ENCODE results near the gene GTF2I. TPM values are rescaled to one million over a fixed set of nuclear protein-coding genes. Genes with fewer than 3 reads are reported as not detected.

Gene GTF2I
- 100 to 1,000 TPM; 123 to 148 TPM for total RNA-seq

- Histone ChIP-seq H3K9me3 (no peaks in the 10 kb centered on the region), H3K4me1 (peaks cover 10% of the 10 kb centered on the region), H3K27ac (peak within 1 kb of the TSS; percentile 98), H3K27me3 (no peaks in the 10 kb centered on the region), H3K36me3 (no peaks in the 10 kb centered on the region), H3K9ac (ENCODE audit: low read depth in 2 of 2, low read length in 2 of 2) (peak within 1 kb of the TSS; percentile 85 to 98), H3K4me3 (peak within 1 kb of the TSS; percentile 99)
- TF ChIP-seq CTCF (IDR thresholded peaks at IDR 0.05), result no peak
- intact Hi-C loops (cut with DNase I), result no loop called here
- DNase-seq, result peak; percentile 45
These were observed at the start of gene GTF2I for GRCh38 chr7:74657692-74658177. Gene GTF2I (plus strand): TSS chr7:74657718. CDS start chr7:74689129, 31,411 bp downstream.

GRCh38 chr7:74612015-74612829, 45.3 kb upstream of the GTF2I start:
- no peak for DNase-seq
- intact Hi-C loops (cut with DNase I), result no loop called here
- no peak overlapping the region for H3K9ac ChIP-seq (ENCODE audit: low read depth in 2 of 2, low read length in 2 of 2)
- H3K4me3 ChIP-seq, result no peak overlapping the region
- H3K4me1 ChIP-seq, result peaks cover 3% of the 10 kb centered on the region
- H3K27me3 ChIP-seq, result no peaks in the 10 kb centered on the region
- no peaks in the 10 kb centered on the region for H3K9me3 ChIP-seq
- no peak overlapping the region for H3K27ac ChIP-seq
- no peaks in the 10 kb centered on the region for H3K36me3 ChIP-seq
- no peak for TF ChIP-seq CTCF (IDR thresholded peaks at IDR 0.05)

- H3K9ac ChIP-seq (ENCODE audit: low read depth in 2 of 2, low read length in 2 of 2), result no peak overlapping the region
- H3K27me3 ChIP-seq, result no peaks in the 10 kb centered on the region
- intact Hi-C loops (cut with DNase I), result no loop called here
- H3K27ac ChIP-seq, result no peak overlapping the region
- H3K4me1 ChIP-seq, result no peaks in the 10 kb centered on the region
- TF ChIP-seq CTCF (IDR thresholded peaks at IDR 0.05), result no peak
- H3K36me3 ChIP-seq, result no peaks in the 10 kb centered on the region
- H3K4me3 ChIP-seq, result no peak overlapping the region
- no peak for DNase-seq
- H3K9me3 ChIP-seq, result no peaks in the 10 kb centered on the region
These were observed 41.4 kb upstream of the GTF2I start for GRCh38 chr7:74615933-74616780.

GRCh38 chr7:74617180-74617744, 40.3 kb upstream of the GTF2I start:
- intact Hi-C loops (cut with DNase I), result no loop called here
- H3K9me3 ChIP-seq, result no peaks in the 10 kb centered on the region
- DNase-seq, result no peak
- H3K9ac ChIP-seq (ENCODE audit: low read depth in 2 of 2, low read length in 2 of 2), result no peak overlapping the region
- H3K27ac ChIP-seq, result no peak overlapping the region
- H3K36me3 ChIP-seq, result no peaks in the 10 kb centered on the region
- no peak for TF ChIP-seq CTCF (IDR thresholded peaks at IDR 0.05)
- no peaks in the 10 kb centered on the region for H3K4me1 ChIP-seq
- no peaks in the 10 kb centered on the region for H3K27me3 ChIP-seq
- no peak overlapping the region for H3K4me3 ChIP-seq

- H3K27me3 ChIP-seq, result no peaks in the 10 kb centered on the region
- no peak for DNase-seq
- H3K4me3 ChIP-seq, result no peak overlapping the region
- H3K27ac ChIP-seq, result no peak overlapping the region
- no peaks in the 10 kb centered on the region for H3K36me3 ChIP-seq
- TF ChIP-seq CTCF (IDR thresholded peaks at IDR 0.05), result no peak
- no peak overlapping the region for H3K9ac ChIP-seq (ENCODE audit: low read depth in 2 of 2, low read length in 2 of 2)
- intact Hi-C loops (cut with DNase I), result no loop called here
- no peaks in the 10 kb centered on the region for H3K4me1 ChIP-seq
- H3K9me3 ChIP-seq, result no peaks in the 10 kb centered on the region
These were observed 38.2 kb upstream of the GTF2I start for GRCh38 chr7:74619235-74619860.

Data from colonic mucosa (tissue), 4 donors.